Activated CD4-positive, alpha-beta memory T cell treated with anti-CD3 and anti-CD28 coated beads, Interleukin-2, amount 10 ng/mL, durations not matched to agents 7 days and 5 days (primary cell): ENCODE data around the gene SULT6B1. TPM values are rescaled to one million over a fixed set of nuclear protein-coding genes. Genes with fewer than 3 reads are reported as not detected.

ENCODE experiments used
- CTCF ChIA-PET: fragments of 350-600 bp; sonication (Branson Sonifier 250); formaldehyde crosslinking; loops from one replicate; lab custom pipeline; 2021; ENCODE audit warnings: antibody characterized with exemption, inconsistent platforms; lab: Charles Lee
- POLR2A ChIA-PET: fragments of 350-600 bp; sonication (Branson Sonifier 250); formaldehyde crosslinking; loops from one replicate; lab custom pipeline; 2021; ENCODE audit warnings: antibody characterized with exemption; lab: Charles Lee
- DNase-seq: peaks from one replicate; pipeline ENCODE4 v3.0.0-alpha.2; 2020
- H3K27ac Mint-ChIP-seq: one replicate; pipeline ENCODE4 v1.8.0; 2021; ENCODE audit warnings: mild to moderate bottlenecking, mixed read lengths
- H3K27me3 Mint-ChIP-seq: one replicate; pipeline ENCODE4 v1.8.0; 2021; ENCODE audit warnings: mixed read lengths
- H3K36me3 Mint-ChIP-seq: one replicate; pipeline ENCODE4 v1.8.0; 2021; ENCODE audit warnings: low read depth, mixed read lengths
- H3K4me1 Mint-ChIP-seq: one replicate; pipeline ENCODE4 v1.8.0; 2021; ENCODE audit warnings: mixed read lengths
- H3K4me3 Mint-ChIP-seq: one replicate; pipeline ENCODE4 v1.8.0; 2021; ENCODE audit warnings: mild to moderate bottlenecking, mixed read lengths
- H3K9me3 Mint-ChIP-seq: one replicate; pipeline ENCODE4 v1.8.0; 2021; ENCODE audit warnings: mixed read lengths
- total RNA-seq, 2 experiments: library from RNA; stranded (reverse); gene quantifications; one replicate each; pipeline ENCODE4 v1.2.3, GENCODE V29; 2021

The SULT6B1 gene
- total RNA-seq, 2 experiments from 2014 or later, result not detected

DNA sequence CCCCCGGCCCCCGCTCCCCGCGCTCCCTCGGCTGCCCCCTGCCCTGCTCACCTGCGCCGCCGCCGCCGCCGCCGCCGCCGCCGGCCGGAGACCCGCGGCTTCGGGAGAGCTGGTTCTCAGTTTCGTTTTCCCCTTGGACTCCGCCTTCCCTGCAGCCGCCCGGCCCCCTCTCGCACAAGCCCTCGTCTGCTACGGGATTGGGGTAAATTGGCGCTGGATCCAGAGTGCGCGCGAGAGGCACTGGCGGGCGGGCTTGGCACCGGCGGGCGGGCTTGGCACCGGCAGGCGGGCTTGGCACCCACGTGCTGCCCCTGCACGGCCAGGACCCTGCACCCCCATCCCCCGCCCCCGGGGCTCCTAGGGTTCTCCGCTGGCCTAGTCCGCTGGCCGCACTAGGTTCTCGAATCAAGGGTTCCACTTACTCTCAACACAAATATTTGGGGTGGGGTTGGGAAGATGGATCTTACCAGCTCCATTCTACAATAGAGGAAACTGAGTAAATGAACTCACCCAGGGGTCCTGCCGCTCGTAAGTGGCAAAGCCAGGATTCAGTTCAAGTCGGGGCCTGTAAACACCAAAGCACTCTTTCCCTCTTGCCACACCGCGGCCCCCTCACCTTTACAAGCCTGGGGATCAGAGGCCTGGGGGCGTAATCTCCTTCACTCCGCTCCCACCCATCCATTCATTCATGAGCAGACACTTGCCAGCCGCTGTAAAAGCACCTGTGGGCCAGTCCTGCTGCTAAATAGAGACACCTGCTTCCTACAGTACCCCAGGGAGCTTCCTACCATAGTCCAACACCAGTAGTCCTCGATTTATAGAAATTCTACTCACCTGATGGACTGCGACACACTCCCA is 31.4 kb downstream of the SULT6B1 start, which contains the start of gene EIF2AK2:
TSS of gene EIF2AK2 (minus strand) at position 124 of the 858 bp plus-strand sequence. CDS start 9,174 bp downstream, outside the sequence.
- Mint-ChIP-seq H3K9me3 (peaks cover 2% of the 10 kb centered on the region), H3K36me3 (peaks cover 42% of the 10 kb centered on the region), H3K27me3 (no peaks in the 10 kb centered on the region), H3K4me3 (peak within 1 kb of the TSS; percentile 91), H3K27ac (peak within 1 kb of the TSS; percentile 94), H3K4me1 (peaks cover 44% of the 10 kb centered on the region)
- POLR2A ChIA-PET, result interaction anchor here (0.8 to 2.6 kb wide), 18 partner anchors 8 to 515 kb away, joined by 3 to 18 read pairs (median 4); partner anchors contain the start of genes CEBPZ, CEBPZOS, GPATCH11 and HEATR5B
- peak; percentile 92 for DNase-seq
- CTCF ChIA-PET, result interaction anchor here (1.1 to 2.6 kb wide), 3 partner anchors 8 to 34 kb away, joined by 3 to 12 read pairs (median 3); no protein-coding TSS in a partner anchor

DNA sequence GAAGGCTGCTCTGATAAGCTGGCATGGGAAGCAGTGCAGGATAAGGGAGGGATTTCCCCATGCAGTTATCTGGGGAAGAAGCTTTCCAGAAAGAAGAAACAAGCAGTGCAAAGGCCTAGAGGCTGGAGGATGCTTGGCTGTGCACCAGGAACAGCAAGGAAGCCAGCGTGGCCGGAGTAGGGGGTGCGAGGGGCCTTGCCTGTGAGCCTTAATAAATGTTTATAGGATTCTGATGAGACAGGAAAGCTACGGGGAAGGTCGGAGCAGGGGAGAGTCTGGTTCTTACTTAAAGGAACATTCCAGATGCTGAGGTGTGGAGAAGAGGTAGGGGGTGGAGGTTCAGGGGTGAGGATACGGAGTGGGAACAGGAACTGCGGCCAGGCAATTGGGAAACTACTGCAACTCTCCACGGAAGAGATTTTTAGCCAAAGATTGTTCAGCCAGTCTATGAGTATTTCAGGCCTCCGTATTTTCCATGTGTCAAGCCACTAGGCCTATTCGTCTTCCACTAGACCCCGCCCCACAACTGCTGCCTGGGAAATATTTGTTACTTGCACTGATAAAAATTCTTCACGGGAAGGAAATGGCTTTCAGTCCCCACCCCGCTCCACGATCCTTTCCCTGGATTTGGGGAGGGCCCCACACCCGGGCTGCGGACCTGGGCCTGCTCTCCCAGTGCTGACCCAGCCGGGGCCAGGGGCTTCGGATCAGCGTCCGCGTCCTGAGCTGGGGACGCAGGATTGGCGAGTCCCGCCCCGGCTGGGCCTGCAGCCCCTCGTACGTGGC is 32.2 kb downstream of the SULT6B1 start:
- Mint-ChIP-seq H3K36me3 (peaks cover 48% of the 10 kb centered on the region), H3K4me3 (peak overlapping the region; percentile 91), H3K27ac (peak overlapping the region; percentile 94), H3K4me1 (peaks cover 52% of the 10 kb centered on the region), H3K9me3 (peaks cover 2% of the 10 kb centered on the region), H3K27me3 (no peaks in the 10 kb centered on the region)
- DNase-seq, result peak; percentile 45
- ChIA-PET CTCF (interaction anchor here (1.3 to 2.6 kb wide), 2 partner anchors 12 to 35 kb away, joined by 3 to 12 read pairs; no protein-coding TSS in a partner anchor), POLR2A (interaction anchor here (0.7 to 2.6 kb wide), 17 partner anchors 8 to 516 kb away, joined by 3 to 18 read pairs (median 4); partner anchors contain the start of genes CEBPZ, CEBPZOS, GPATCH11 and HEATR5B)

GRCh38 chr2:37154785-37155184 is 33.7 kb downstream of the SULT6B1 start:
- no peak for DNase-seq
- CTCF ChIA-PET, result no interaction called here
- POLR2A ChIA-PET, result interaction anchor here (0.6 to 2.6 kb wide), 3 partner anchors 9 to 188 kb away, joined by 3 to 18 read pairs (median 5); partner anchors contain the start of gene STRN
- Mint-ChIP-seq H3K36me3 (peaks cover 59% of the 10 kb centered on the region), H3K4me3 (peak overlapping the region; percentile 91), H3K27me3 (no peaks in the 10 kb centered on the region), H3K27ac (peak overlapping the region; percentile 94), H3K9me3 (peaks cover 2% of the 10 kb centered on the region), H3K4me1 (peaks cover 66% of the 10 kb centered on the region)

- Mint-ChIP-seq H3K9me3 (peaks cover 2% of the 10 kb centered on the region), H3K4me1 (peaks cover 77% of the 10 kb centered on the region), H3K36me3 (peaks cover 75% of the 10 kb centered on the region), H3K4me3 (no peak overlapping the region), H3K27ac (peak overlapping the region; percentile 27), H3K27me3 (no peaks in the 10 kb centered on the region)
- DNase-seq, result no peak
- POLR2A ChIA-PET, result no interaction called here
- CTCF ChIA-PET, result no interaction called here
Observed at GRCh38 chr2:37153224-37153623, 35.2 kb downstream of the SULT6B1 start.

DNA sequence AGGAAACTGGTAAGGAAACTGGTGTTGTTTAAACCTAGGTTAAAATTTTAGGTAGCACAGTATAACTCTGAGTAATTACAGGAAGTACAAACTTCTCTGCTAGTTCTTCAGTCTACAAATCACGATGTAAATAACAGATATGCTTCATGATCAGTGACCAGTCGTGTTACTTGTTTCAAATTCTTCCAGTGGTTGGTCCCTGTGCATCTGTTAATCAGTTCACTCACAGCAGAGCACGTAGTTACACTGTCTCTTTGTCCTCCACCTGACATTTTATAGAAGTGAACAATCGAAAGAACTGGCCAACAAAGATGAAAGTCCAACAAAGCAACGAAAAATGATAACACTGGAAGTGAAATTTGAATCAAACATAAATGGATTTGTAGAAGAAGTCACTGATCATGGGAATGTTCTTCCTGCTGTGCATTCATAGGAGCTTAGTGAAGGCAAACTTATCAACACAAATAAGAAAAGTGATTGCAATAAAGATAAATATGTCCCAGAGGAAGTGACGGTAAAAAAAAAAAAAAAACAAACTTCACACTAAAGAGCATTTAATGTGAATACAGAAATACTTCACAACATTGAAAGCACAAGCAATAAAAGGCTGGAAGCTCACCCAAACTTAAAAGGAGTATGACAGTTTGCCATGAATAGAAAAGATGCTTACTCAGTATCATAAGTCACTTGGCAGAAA is 38.7 kb downstream of the SULT6B1 start:
- H3K4me1 Mint-ChIP-seq, result peaks cover 64% of the 10 kb centered on the region
- no peak for DNase-seq
- H3K27ac Mint-ChIP-seq, result peak overlapping the region; percentile 75
- no peaks in the 10 kb centered on the region for H3K27me3 Mint-ChIP-seq
- ChIA-PET POLR2A (interaction anchor here (0.9 kb wide), 1 partner anchor 24 kb away, joined by 3 read pairs; no protein-coding TSS in a partner anchor), CTCF (interaction anchor here (1.0 kb wide), 1 partner anchor 8 kb away, joined by 3 read pairs; no protein-coding TSS in a partner anchor)
- H3K4me3 Mint-ChIP-seq, result peak overlapping the region; percentile 12
- peaks cover 2% of the 10 kb centered on the region for H3K9me3 Mint-ChIP-seq
- H3K36me3 Mint-ChIP-seq, result peaks cover 82% of the 10 kb centered on the region

DNA sequence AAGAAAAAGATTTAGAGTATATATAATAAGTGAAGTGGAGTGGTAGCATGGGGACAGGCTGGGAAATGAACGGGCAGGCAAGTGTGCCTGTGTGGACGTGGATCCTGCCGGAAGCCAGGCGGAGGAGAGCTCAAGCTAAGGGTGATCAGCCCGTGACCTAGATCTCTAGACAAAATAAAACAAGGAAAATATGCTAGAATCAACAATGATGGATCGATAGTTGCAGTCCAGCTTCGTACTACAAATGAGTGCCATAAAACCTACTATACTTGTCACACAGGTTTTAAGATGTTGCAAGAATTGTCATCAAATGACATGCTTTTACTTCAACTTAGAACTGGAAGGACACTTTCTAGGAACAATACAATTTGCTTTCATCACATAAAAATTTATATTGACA is 40.1 kb downstream of the SULT6B1 start:
- H3K4me3 Mint-ChIP-seq, result no peak overlapping the region
- peak overlapping the region; percentile 48 for H3K27ac Mint-ChIP-seq

GRCh38 chr2:37146062-37146461 is 42.4 kb downstream of the SULT6B1 start:
- no peak for DNase-seq
- no peak overlapping the region for H3K27ac Mint-ChIP-seq
- ChIA-PET POLR2A (interaction anchor here (1.3 to 3.1 kb wide), 3 partner anchors 10 to 51 kb away, joined by 3 to 18 read pairs (median 4); partner anchors contain the start of gene EIF2AK2), CTCF (no interaction called here)
- H3K36me3 Mint-ChIP-seq, result peaks cover 67% of the 10 kb centered on the region
- peaks cover 32% of the 10 kb centered on the region for H3K4me1 Mint-ChIP-seq
- no peaks in the 10 kb centered on the region for H3K9me3 Mint-ChIP-seq
- no peaks in the 10 kb centered on the region for H3K27me3 Mint-ChIP-seq
- H3K4me3 Mint-ChIP-seq, result no peak overlapping the region

More for the DNA sequence above, 40.1 kb downstream of the SULT6B1 start:
- H3K36me3 Mint-ChIP-seq, result peaks cover 74% of the 10 kb centered on the region
- CTCF ChIA-PET, result no interaction called here
- no peaks in the 10 kb centered on the region for H3K27me3 Mint-ChIP-seq
- H3K4me1 Mint-ChIP-seq, result peaks cover 51% of the 10 kb centered on the region
- no peak for DNase-seq
- POLR2A ChIA-PET, result interaction anchor here (0.6 to 1.1 kb wide), 2 partner anchors 9 to 11 kb away, joined by 4 read pairs; partner anchors contain the start of gene EIF2AK2
- H3K9me3 Mint-ChIP-seq, result peaks cover under 1% of the 10 kb centered on the region

DNA sequence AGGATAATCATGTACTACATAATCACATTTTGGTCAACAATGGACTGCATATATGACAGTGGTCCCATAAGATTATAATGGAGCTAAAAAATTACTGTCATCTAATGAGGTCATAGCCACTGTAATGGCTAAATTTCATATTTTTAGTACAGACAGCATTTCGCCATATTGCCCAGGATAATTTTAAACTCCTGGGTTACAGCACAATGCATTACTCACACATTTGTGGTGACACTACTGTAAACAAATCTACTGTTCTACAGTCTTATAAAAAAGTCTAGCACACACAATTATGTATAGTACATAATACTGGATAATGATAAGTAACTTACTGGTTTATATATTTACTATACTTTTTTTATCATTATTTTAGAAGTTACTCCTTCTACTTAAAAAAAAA is 44.5 kb downstream of the SULT6B1 start:
- Mint-ChIP-seq H3K4me3 (no peak overlapping the region), H3K9me3 (no peaks in the 10 kb centered on the region), H3K36me3 (peaks cover 70% of the 10 kb centered on the region), H3K4me1 (peaks cover 12% of the 10 kb centered on the region), H3K27ac (no peak overlapping the region), H3K27me3 (no peaks in the 10 kb centered on the region)
- ChIA-PET POLR2A (interaction anchor here (3.1 kb wide), 1 partner anchor 12 kb away, joined by 18 read pairs; the partner anchor contains the start of gene EIF2AK2), CTCF (no interaction called here)
- DNase-seq, result no peak

DNA sequence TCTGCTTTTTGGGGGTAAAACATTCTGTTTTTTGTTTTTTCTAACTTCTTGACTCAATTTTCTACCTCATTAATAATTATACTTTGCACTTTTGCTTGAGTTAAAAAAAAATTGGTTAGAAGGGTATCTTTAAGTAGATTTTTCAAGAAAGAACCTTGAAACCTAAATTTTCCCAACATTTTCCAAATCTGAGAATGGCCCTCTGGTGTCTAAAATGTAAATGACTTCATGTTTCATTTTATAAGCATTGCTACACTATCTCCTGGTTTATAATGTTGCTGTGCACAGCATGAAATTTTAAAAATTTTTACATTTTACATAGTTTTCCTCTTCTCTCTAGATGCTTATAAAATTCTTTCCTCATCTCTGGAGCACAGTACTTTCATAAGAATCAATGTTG is 45.9 kb downstream of the SULT6B1 start:
- H3K4me1 Mint-ChIP-seq, result peaks cover 4% of the 10 kb centered on the region
- H3K9me3 Mint-ChIP-seq, result no peaks in the 10 kb centered on the region
- no peak overlapping the region for H3K4me3 Mint-ChIP-seq
- POLR2A ChIA-PET, result no interaction called here
- H3K27me3 Mint-ChIP-seq, result no peaks in the 10 kb centered on the region
- no peak overlapping the region for H3K27ac Mint-ChIP-seq
- H3K36me3 Mint-ChIP-seq, result peaks cover 66% of the 10 kb centered on the region
- DNase-seq, result no peak
- CTCF ChIA-PET, result no interaction called here

GRCh38 chr2:37132914-37133313 is 55.6 kb downstream of the SULT6B1 start:
- H3K36me3 Mint-ChIP-seq, result peaks cover 62% of the 10 kb centered on the region
- POLR2A ChIA-PET, result interaction anchor here (1.0 to 1.5 kb wide), 2 partner anchors 13 to 17 kb away, joined by 3 to 4 read pairs; no protein-coding TSS in a partner anchor
- H3K4me1 Mint-ChIP-seq, result peaks cover 6% of the 10 kb centered on the region
- DNase-seq, result no peak
- H3K9me3 Mint-ChIP-seq, result no peaks in the 10 kb centered on the region
- H3K27ac Mint-ChIP-seq, result no peak overlapping the region
- CTCF ChIA-PET, result interaction anchor here (0.9 kb wide), 1 partner anchor 12 kb away, joined by 4 read pairs; no protein-coding TSS in a partner anchor
- no peaks in the 10 kb centered on the region for H3K27me3 Mint-ChIP-seq
- no peak overlapping the region for H3K4me3 Mint-ChIP-seq

DNA sequence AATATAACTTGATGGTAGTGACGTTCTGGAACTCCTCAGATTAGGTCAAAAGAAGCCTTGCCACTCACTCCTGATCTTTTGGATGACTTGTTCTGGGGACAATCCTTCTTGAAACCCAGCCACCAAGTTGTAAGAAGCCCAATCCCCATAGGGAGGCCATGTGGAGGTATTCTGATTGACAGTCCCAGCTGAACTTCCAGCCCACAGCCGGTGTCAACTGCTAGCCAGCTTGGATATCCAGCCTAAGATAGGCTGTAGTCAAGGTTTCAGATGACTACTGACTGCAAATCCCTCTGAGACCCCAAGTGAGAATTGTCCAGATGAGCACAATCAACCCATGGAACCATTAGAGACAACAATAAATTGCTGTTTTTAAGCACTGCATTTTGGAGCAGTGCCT is 63.1 kb downstream of the SULT6B1 start:
- no peaks in the 10 kb centered on the region for H3K27me3 Mint-ChIP-seq
- ChIA-PET CTCF (interaction anchor here (1.3 kb wide), 1 partner anchor 10 kb away, joined by 3 read pairs; no protein-coding TSS in a partner anchor), POLR2A (interaction anchor here (0.9 kb wide), 1 partner anchor 24 kb away, joined by 3 read pairs; no protein-coding TSS in a partner anchor)
- H3K36me3 Mint-ChIP-seq, result peaks cover 79% of the 10 kb centered on the region
- H3K27ac Mint-ChIP-seq, result no peak overlapping the region
- peaks cover 11% of the 10 kb centered on the region for H3K4me1 Mint-ChIP-seq
- DNase-seq, result no peak
- no peak overlapping the region for H3K4me3 Mint-ChIP-seq
- no peaks in the 10 kb centered on the region for H3K9me3 Mint-ChIP-seq
